ENCODE measurements around the gene SLC29A4. TPM values are rescaled to one million over a fixed set of nuclear protein-coding genes. Genes with fewer than 3 reads are reported as not detected.
"Not testable (repeated sequence)": the region's sequence is repeated elsewhere in the genome, so short reads cannot be mapped to it uniquely, and the experiment has no call there.

Gene SLC29A4
- total and polyA plus RNA-seq, 2 of the 4 experiments (the other 2 are of a cell fraction) = 2.3 to 7.6 TPM

GRCh38 chr7:5291711-5292335 lies 9.1 kb downstream of the SLC29A4 start:
- H2BK5ac ChIP-seq (ENCODE audit: low read depth, low read length, poor library complexity, severe bottlenecking); H4K8ac ChIP-seq (ENCODE audit: low read depth in 2 of 2, low read length in 2 of 2); H2AFZ ChIP-seq (replicated peaks; ENCODE audit: low read length, poor library complexity); H3K23ac ChIP-seq (ENCODE audit: low read depth, low read length); H3K9me1 ChIP-seq (ENCODE audit: insufficient read depth, low read length); H3K4me2 ChIP-seq (ENCODE audit: low read depth, low read length); H3K18ac ChIP-seq (ENCODE audit: low read depth, low read length); H3K56ac ChIP-seq (ENCODE audit: extremely low read depth, insufficient read depth, low read length); CTCF ChIA-PET; H3K9ac ChIP-seq (ENCODE audit: low read depth, low read length); ATAC-seq (ENCODE audit: low read depth); H3K79me1 ChIP-seq (ENCODE audit: low read depth in 1 of 2, low read length in 2 of 2); DNase-seq; in situ Hi-C loops (cut with MboI; ENCODE audit: low sequenced_read_pairs); H4K5ac ChIP-seq (ENCODE audit: low read depth, low read length); BruUV-seq (replicated peaks); intact Hi-C loops (cut with micrococcal nuclease); H3K9me3 ChIP-seq (ENCODE audit: control insufficient read depth, insufficient read depth, low read length); H3K4me3 ChIP-seq (ENCODE audit: insufficient read depth, low read depth, low read length); H3K27me3 ChIP-seq (ENCODE audit: control insufficient read depth, insufficient read depth, low read length); H3K14ac ChIP-seq (replicated peaks; ENCODE audit: low read depth, low read length); H2BK20ac ChIP-seq (ENCODE audit: low read depth, low read length); dilution Hi-C loops (cut with HindIII; ENCODE audit: low sequenced_read_pairs, unreplicated experiment); H2AK9ac ChIP-seq (replicated peaks; ENCODE audit: low read depth, low read length, poor library complexity); H4K20me1 ChIP-seq (ENCODE audit: insufficient read depth, low read length); POLR2A ChIA-PET (ENCODE audit: unreplicated experiment); H3K4ac ChIP-seq (ENCODE audit: low read depth, low read length); H2BK120ac ChIP-seq (ENCODE audit: low read depth, low read length); H2AK5ac ChIP-seq (ENCODE audit: low read depth, low read length); H3K4me1 ChIP-seq (ENCODE audit: control insufficient read depth, insufficient read depth, low read length); H3K27ac ChIP-seq (ENCODE audit: insufficient read depth, low read length); H4K91ac ChIP-seq (ENCODE audit: insufficient read depth, low read depth, low read length); H2BK15ac ChIP-seq (ENCODE audit: low read depth, low read length): not testable (repeated sequence)
- H3K36me3 ChIP-seq (ENCODE audit: control insufficient read depth, insufficient read depth, low read length) = peaks cover 21% of the 10 kb centered on the region
- WGBS, 2 experiments (ENCODE audit: extremely low coverage in 2 of 2, insufficient read length in 1 of 2) = 92% methylated on average over 2 of the region's 15 CpGs; no CpG with 5 or more reads in 1 of the 2 experiments
